Left ventricle myocardium inferior (tissue), 1 donor: ENCODE measurements around the gene CCDC159. TPM values are rescaled to one million over a fixed set of nuclear protein-coding genes. Genes with fewer than 3 reads are reported as not detected.

ENCODE experiments used
- DNase-seq: peaks from one replicate; pipeline ENCODE4 v3.0.0-alpha.2; 2020
- H3K27ac ChIP-seq: fragments of 200-600 bp; replicated peaks from 2 replicates; pipeline ENCODE4 v1.8.0; 2021
- H3K27me3 ChIP-seq: fragments of 200-600 bp; 2 replicates; pipeline ENCODE4 v1.8.0; 2021; ENCODE audit warnings: low read depth
- H3K36me3 ChIP-seq: fragments of 200-600 bp; 2 replicates; pipeline ENCODE4 v1.8.0; 2021
- H3K4me1 ChIP-seq: fragments of 200-600 bp; 2 replicates; pipeline ENCODE4 v1.8.0; 2021
- H3K4me3 ChIP-seq: fragments of 200-600 bp; 2 replicates; pipeline ENCODE4 v1.8.0; 2021; ENCODE audit warnings: mild to moderate bottlenecking, moderate library complexity
- H3K9me3 ChIP-seq: fragments of 200-600 bp; replicated peaks from 2 replicates; pipeline ENCODE4 v1.8.0; 2021
- intact Hi-C: fragments of 100-400 bp; cut with micrococcal nuclease; formaldehyde crosslinking; loops from one replicate; pipeline ENCODE4 v1.11.0; 2022
- total RNA-seq: library from RNA; stranded (reverse); fragmentation: NEBNext Ultra II Directional; extraction: Animal tissue kit (Norgen Biotek cat#: 25700); gene quantifications from one replicate; pipeline ENCODE4 v1.2.1, GENCODE V29; 2021
- TF ChIP-seq, protein P1 (sequence below): fragments of 200-600 bp; IDR thresholded peaks from 2 replicates; pipeline ENCODE4 v1.8.0; 2021; ENCODE audit warnings: antibody characterized with exemption, mild to moderate bottlenecking, borderline replicate concordance
- donor health status: DM: no; HTN: yes; CAD: no; lungs with severe emphysema.

The CCDC159 gene
- total RNA-seq, 1 donor from 2014 or later: 24.5 TPM

- intact Hi-C loops: no loop called here
- no peak for DNase-seq
- H3K27me3 ChIP-seq: no peaks in the 10 kb centered on the region
- no peaks in the 10 kb centered on the region for H3K9me3 ChIP-seq
- peak overlapping the region; percentile 77 for H3K4me3 ChIP-seq
- peak overlapping the region; percentile 75 for H3K27ac ChIP-seq
- H3K36me3 ChIP-seq: peaks cover 15% of the 10 kb centered on the region
- TF ChIP-seq, protein P1, sequence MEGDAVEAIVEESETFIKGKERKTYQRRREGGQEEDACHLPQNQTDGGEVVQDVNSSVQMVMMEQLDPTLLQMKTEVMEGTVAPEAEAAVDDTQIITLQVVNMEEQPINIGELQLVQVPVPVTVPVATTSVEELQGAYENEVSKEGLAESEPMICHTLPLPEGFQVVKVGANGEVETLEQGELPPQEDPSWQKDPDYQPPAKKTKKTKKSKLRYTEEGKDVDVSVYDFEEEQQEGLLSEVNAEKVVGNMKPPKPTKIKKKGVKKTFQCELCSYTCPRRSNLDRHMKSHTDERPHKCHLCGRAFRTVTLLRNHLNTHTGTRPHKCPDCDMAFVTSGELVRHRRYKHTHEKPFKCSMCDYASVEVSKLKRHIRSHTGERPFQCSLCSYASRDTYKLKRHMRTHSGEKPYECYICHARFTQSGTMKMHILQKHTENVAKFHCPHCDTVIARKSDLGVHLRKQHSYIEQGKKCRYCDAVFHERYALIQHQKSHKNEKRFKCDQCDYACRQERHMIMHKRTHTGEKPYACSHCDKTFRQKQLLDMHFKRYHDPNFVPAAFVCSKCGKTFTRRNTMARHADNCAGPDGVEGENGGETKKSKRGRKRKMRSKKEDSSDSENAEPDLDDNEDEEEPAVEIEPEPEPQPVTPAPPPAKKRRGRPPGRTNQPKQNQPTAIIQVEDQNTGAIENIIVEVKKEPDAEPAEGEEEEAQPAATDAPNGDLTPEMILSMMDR: no peak
- H3K4me1 ChIP-seq: peaks cover 25% of the 10 kb centered on the region
Observed at GRCh38 chr19:11356074-11356397, 9.7 kb downstream of the CCDC159 start.

DNA sequence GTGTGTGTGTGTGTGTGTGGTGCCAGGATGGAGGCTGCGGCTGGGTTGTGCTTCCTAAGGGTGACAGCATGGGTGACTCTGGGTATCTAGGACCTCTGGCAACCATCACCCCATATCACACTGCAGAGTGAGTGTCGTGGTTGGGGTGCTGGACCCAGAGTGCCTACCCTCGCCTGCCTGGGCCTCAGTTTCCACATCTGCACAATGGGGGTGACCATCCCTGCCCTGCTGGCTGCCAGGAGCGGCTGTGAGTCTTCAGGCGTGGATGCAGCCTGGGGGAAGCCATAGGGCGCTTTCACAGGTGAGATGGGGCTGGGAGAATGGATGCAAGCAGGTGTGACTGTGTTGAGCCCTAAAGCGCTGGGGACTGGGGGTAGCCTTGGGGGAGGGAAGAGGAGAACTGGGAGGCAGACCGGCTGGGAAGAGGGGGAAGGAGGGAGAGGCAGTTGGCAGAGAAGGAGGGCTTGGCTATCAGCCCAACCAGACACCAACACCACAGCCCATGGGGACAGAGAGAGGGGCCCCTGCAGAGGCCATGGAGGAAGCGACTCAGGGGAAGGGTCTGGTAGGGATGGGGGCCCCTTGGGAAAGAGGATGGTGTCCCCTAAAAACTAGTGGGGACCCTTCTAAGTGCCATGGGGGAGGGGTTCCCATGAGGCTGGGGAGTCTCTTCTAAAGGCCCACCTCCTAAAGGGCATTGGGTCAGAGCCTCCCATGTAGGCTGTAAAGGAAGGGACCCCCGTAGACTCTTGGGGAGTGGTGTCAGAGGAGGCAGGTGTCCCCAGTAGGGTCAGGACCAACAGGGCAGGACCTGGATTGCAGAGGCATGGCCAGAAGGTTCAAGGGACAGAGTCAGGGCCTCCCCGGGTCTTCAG lies 10.6 kb downstream of the CCDC159 start:
- H3K36me3 ChIP-seq: peaks cover 20% of the 10 kb centered on the region
- intact Hi-C loops: no loop called here
- no peak for DNase-seq
- no peak overlapping the region for H3K27ac ChIP-seq
- H3K4me1 ChIP-seq: peaks cover 30% of the 10 kb centered on the region
- TF ChIP-seq, protein P1: no peak
- H3K9me3 ChIP-seq: no peaks in the 10 kb centered on the region
- no peak overlapping the region for H3K4me3 ChIP-seq
- H3K27me3 ChIP-seq: no peaks in the 10 kb centered on the region

DNA sequence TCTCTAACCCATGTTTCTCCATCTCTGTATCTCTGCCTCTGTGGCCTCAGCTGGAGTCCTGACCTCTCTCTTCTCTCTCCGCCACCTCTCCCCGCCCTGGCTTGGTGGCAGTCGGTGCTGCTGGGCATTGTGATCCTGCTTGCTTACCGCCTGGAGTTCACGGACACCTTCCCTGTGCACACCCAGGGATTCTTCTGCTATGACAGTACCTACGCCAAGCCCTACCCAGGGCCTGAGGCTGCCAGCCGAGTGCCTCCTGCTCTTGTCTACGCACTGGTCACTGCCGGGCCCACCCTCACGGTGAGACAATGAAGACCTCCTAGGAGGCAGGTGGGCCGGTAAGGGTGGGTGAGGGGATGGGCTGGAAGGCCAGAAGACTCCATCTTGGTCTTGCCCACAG lies 13.1 kb downstream of the CCDC159 start:
- peaks cover 30% of the 10 kb centered on the region for H3K4me1 ChIP-seq
- no peak for DNase-seq

GRCh38 chr19:11361037-11361770 lies 14.9 kb downstream of the CCDC159 start:
- TF ChIP-seq, protein P1: no peak
- intact Hi-C loops: no loop called here
- H3K4me3 ChIP-seq: peak overlapping the region; percentile 24

More for the DNA sequence above, 13.1 kb downstream of the CCDC159 start:
- no peak overlapping the region for H3K27ac ChIP-seq
- H3K27me3 ChIP-seq: no peaks in the 10 kb centered on the region
- peaks cover 42% of the 10 kb centered on the region for H3K36me3 ChIP-seq
- TF ChIP-seq, protein P1: no peak
- intact Hi-C loops: no loop called here
- H3K4me3 ChIP-seq: no peak overlapping the region
- no peaks in the 10 kb centered on the region for H3K9me3 ChIP-seq

GRCh38 chr19:11361771-11362731 lies 15.7 kb downstream of the CCDC159 start:
- Histone ChIP-seq H3K4me1 (peaks cover 8% of the 10 kb centered on the region), H3K36me3 (peaks cover 42% of the 10 kb centered on the region)

More at GRCh38 chr19:11361037-11361770, 14.9 kb downstream of the CCDC159 start:
- Histone ChIP-seq H3K9me3 (no peaks in the 10 kb centered on the region), H3K27me3 (no peaks in the 10 kb centered on the region), H3K27ac (no peak overlapping the region), H3K4me1 (peaks cover 14% of the 10 kb centered on the region), H3K36me3 (peaks cover 42% of the 10 kb centered on the region)
- no peak for DNase-seq

More at GRCh38 chr19:11361771-11362731, 15.7 kb downstream of the CCDC159 start:
- Histone ChIP-seq H3K27ac (no peak overlapping the region), H3K27me3 (no peaks in the 10 kb centered on the region), H3K9me3 (no peaks in the 10 kb centered on the region), H3K4me3 (no peak overlapping the region)
- intact Hi-C loops: no loop called here
- no peak for DNase-seq
- TF ChIP-seq, protein P1: no peak
